Measurements from ENCODE around the gene PABPN1L. TPM values are rescaled to one million over a fixed set of nuclear protein-coding genes. Genes with fewer than 3 reads are reported as not detected.

The PABPN1L gene
- total and polyA plus RNA-seq, 10 donors = 0.26 to 1.3 (median 0.70) TPM; not detected in 4

- 65 to 83% (median 69%) methylated on average over 18 to 20 of the region's 20 CpGs for WGBS, 5 donors
- no peaks in the 10 kb centered on the region for H3K9me3 ChIP-seq
- peaks cover 27 to 57% (median 50%) of the 10 kb centered on the region in 6 donors for H3K4me1 ChIP-seq
- no peak for DNase-seq
- H3K36me3 ChIP-seq = peaks cover 0 to 56% (median 42%) of the 10 kb centered on the region in 6 donors
- TF ChIP-seq CTCF (IDR thresholded peaks at IDR 0.05 in 8 of 11, conservative IDR thresholded peaks at IDR 0.05 in 3 of 11) (peak in 6 of 11 experiments; percentile 12 to 50 (median 20)), POLR2AphosphoS5 (IDR thresholded peaks at IDR 0.05) (peak in 2 of 3 donors; percentile 32 to 62), POLR2A (IDR thresholded peaks at IDR 0.05) (no peak)
- no peaks in the 10 kb centered on the region for H3K27me3 ChIP-seq (replicated peaks in 1 of 7)
- peak overlapping the region in 6 of 8 donors; percentile 26 to 94 (median 60) for H3K27ac ChIP-seq
- H3K4me3 ChIP-seq = no peak overlapping the region
- intact Hi-C loops (cut with DNase I; ENCODE audit: low total_unique reads) = loop anchor here (5.0 kb wide), 1 partner anchor 47 kb away; the partner anchor contains the start of gene APRT
These were observed 6.9 kb downstream of the PABPN1L start for GRCh38 chr16:88859381-88860091.

- TF ChIP-seq POLR2A (IDR thresholded peaks at IDR 0.05) (no peak), POLR2AphosphoS5 (IDR thresholded peaks at IDR 0.05) (peak in 1 of 3 donors; percentile 18), CTCF (IDR thresholded peaks at IDR 0.05 in 8 of 11, conservative IDR thresholded peaks at IDR 0.05 in 3 of 11) (peak; percentile 58 to 84 (median 69))
- WGBS, 5 donors = 11 to 16% (median 14%) methylated on average over 12 of the region's 12 CpGs
- H3K4me1 ChIP-seq = peaks cover 32 to 74% (median 66%) of the 10 kb centered on the region in 6 donors
- H3K9me3 ChIP-seq = no peaks in the 10 kb centered on the region
- peak overlapping the region in 7 of 8 donors; percentile 72 to 94 (median 88) for H3K27ac ChIP-seq
- H3K4me3 ChIP-seq = peak overlapping the region; percentile 90 to 100 (median 97)
- DNase-seq = peak; percentile 93
- intact Hi-C loops (cut with DNase I; ENCODE audit: low total_unique reads) = loop anchor here (5.0 kb wide), 1 partner anchor 46 kb away; the partner anchor contains the start of gene APRT
- H3K27me3 ChIP-seq (replicated peaks in 1 of 7) = no peaks in the 10 kb centered on the region
- H3K36me3 ChIP-seq = peaks cover 0 to 53% (median 38%) of the 10 kb centered on the region in 6 donors
These were observed 8.6 kb downstream of the PABPN1L start for GRCh38 chr16:88857728-88858339.

GRCh38 chr16:88856828-88857727, 9.4 kb downstream of the PABPN1L start, which contains the start of the genes GALNS and TRAPPC2L:
Gene GALNS (minus strand): TSS chr16:88856947. CDS start chr16:88856877, 70 bp downstream.
Gene TRAPPC2L (plus strand): TSS chr16:88857127. CDS start chr16:88857151, 24 bp downstream.
- peak within 1 kb of the TSS; percentile 90 to 100 (median 97) for H3K4me3 ChIP-seq
- intact Hi-C loops (cut with DNase I; ENCODE audit: low total_unique reads) = loop anchor here (5.0 kb wide), 1 partner anchor 45 kb away; the partner anchor contains the start of gene APRT

More at GRCh38 chr16:88856828-88857727, 9.4 kb downstream of the PABPN1L start, which contains the start of the genes GALNS and TRAPPC2L:
- Histone ChIP-seq H3K27ac (peak within 1 kb of the TSS; percentile 69 to 94 (median 88)), H3K27me3 (replicated peaks in 1 of 7) (no peaks in the 10 kb centered on the region), H3K36me3 (peaks cover 0 to 49% (median 31%) of the 10 kb centered on the region in 6 donors), H3K4me1 (peaks cover 32 to 80% (median 67%) of the 10 kb centered on the region in 6 donors), H3K9me3 (no peaks in the 10 kb centered on the region)
- WGBS, 5 donors = 0 to 1% (median 1%) methylated on average over 13 to 87 of the region's 87 CpGs
- peak; percentile 99 for DNase-seq
- peak in 1 of 3 donors; percentile 68 for TF ChIP-seq POLR2A (IDR thresholded peaks at IDR 0.05)
- TF ChIP-seq CTCF (IDR thresholded peaks at IDR 0.05 in 8 of 11, conservative IDR thresholded peaks at IDR 0.05 in 3 of 11) = peak in 1 of 11 experiments; percentile 21
- peak; percentile 98 for TF ChIP-seq POLR2AphosphoS5 (IDR thresholded peaks at IDR 0.05)
